Gastroesophageal sphincter (tissue), 3 donors: ENCODE results near the gene SLC35F4.

Experiments
- CTCF ChIP-seq, 4 experiments: fragments of 200-600 bp in 2 of 4; fragments of 450-650 bp in 2 of 4; sonication (generic) in 1 of 4; IDR thresholded peaks; one replicate each; pipeline ENCODE4 v1.5.1; 2017 to 2019; ENCODE audit warnings: antibody characterized with exemption in 4 of 4, mild to moderate bottlenecking in 2 of 4, moderate library complexity in 2 of 4
- EP300 ChIP-seq: sonication (generic); formaldehyde crosslinking; IDR thresholded peaks from one replicate; pipeline ENCODE4 v1.6.1; 2017; ENCODE audit warnings: antibody characterized with exemption, mild to moderate bottlenecking
- POLR2A ChIP-seq, 2 donors: fragments of 450-650 bp; IDR thresholded peaks; one replicate each; pipeline ENCODE4 v1.6.1; 2017; ENCODE audit warnings: antibody characterized with exemption in 2 of 2, mild to moderate bottlenecking in 2 of 2, moderate library complexity in 1 of 2
- POLR2AphosphoS5 ChIP-seq: sonication (generic); formaldehyde crosslinking; IDR thresholded peaks from one replicate; pipeline ENCODE4 v1.6.1; 2017; ENCODE audit warnings: antibody characterized with exemption

GRCh38 chr14:57797160-57797559 lies 68.7 kb downstream of the SLC35F4 start:
- TF ChIP-seq POLR2A (IDR thresholded peaks at IDR 0.05) (no peak), CTCF (IDR thresholded peaks at IDR 0.05) (no peak), EP300 (no peak), POLR2AphosphoS5 (no peak)
